ENCODE data around the gene UBAC1.

DNA sequence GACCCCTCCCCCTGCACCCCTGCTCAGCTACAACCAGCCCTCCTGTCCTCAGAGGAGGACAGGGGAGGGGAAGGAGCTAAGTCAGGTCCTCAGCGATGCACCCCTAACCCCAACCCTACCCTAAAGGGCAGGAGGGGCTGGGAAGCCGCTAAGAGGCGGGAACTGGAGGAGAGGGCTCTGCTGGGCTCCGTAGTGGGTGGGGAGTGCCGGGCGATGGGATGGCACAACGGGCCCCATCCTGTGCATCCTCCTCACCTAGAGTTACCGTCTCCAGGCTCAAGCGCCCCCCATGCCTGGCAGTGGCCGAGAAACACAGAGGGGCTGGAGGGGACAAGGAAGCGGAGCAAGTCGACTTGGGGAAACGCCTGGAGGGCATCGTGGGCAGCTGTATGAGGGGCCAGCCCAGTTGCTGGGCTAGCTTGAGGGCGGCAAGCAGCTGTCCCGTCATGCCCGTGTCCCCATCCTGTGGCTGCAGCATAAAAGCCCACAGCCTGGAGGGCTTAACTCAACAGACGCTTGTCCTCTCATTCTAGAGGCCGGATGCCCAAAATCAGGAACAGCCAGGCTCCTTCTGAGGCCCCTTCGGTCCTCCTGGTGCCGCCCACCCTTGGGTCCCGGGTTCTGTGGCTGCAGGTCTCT is 23.0 kb upstream of the UBAC1 start:
- TF ChIP-seq, protein P1, sequence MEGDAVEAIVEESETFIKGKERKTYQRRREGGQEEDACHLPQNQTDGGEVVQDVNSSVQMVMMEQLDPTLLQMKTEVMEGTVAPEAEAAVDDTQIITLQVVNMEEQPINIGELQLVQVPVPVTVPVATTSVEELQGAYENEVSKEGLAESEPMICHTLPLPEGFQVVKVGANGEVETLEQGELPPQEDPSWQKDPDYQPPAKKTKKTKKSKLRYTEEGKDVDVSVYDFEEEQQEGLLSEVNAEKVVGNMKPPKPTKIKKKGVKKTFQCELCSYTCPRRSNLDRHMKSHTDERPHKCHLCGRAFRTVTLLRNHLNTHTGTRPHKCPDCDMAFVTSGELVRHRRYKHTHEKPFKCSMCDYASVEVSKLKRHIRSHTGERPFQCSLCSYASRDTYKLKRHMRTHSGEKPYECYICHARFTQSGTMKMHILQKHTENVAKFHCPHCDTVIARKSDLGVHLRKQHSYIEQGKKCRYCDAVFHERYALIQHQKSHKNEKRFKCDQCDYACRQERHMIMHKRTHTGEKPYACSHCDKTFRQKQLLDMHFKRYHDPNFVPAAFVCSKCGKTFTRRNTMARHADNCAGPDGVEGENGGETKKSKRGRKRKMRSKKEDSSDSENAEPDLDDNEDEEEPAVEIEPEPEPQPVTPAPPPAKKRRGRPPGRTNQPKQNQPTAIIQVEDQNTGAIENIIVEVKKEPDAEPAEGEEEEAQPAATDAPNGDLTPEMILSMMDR (conservative IDR thresholded peaks at IDR 0.05 in 1 of 2, IDR thresholded peaks at IDR 0.05 in 1 of 2; ENCODE audit: extremely low read depth in 1 of 2, insufficient read depth in 1 of 2, low read depth in 1 of 2, low read length in 2 of 2), result no peak
- TF ChIP-seq EZH2 (IDR thresholded peaks at IDR 0.05; ENCODE audit: borderline replicate concordance, low read length), result no peak

Measured in mammary epithelial cell (primary cell).